NOMO-1 treated with DMSO at 0.1 percent for 48 hours (cell line): Measurements from ENCODE around the gene TDRD9.
A peak's percentile ranks its signal among the peaks of the same experiment; 100 is the strongest.

Experiments
- DNase-seq: peaks from one replicate; lab custom pipeline; 2025; ENCODE audit not compliant: unreplicated experiment; lab: John Stamatoyannopoulos, UW

The TDRD9 gene

DNA sequence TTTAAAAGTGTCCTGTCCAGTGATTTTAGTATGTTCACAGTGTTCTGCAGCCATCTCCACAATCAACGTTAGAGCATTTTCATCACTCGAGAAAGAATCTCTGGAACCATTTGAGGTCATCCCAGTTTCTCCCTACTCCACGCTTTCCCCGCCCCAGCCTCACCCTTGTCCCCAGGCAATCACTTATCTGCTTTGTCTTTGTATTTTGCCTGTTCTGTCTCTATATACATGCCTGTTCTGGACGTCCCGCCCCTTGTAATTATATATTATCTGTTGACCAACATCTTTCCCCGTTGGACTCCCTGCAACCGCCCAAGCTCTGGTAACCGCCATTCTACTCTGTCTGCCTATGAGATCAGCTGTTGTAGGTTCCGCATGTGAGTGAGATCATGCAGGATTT, 135.7 kb downstream of the TDRD9 start:
- no peak for DNase-seq

GRCh38 chr14:104066279-104066678, 138.0 kb downstream of the TDRD9 start:
- DNase-seq, result no peak

DNA sequence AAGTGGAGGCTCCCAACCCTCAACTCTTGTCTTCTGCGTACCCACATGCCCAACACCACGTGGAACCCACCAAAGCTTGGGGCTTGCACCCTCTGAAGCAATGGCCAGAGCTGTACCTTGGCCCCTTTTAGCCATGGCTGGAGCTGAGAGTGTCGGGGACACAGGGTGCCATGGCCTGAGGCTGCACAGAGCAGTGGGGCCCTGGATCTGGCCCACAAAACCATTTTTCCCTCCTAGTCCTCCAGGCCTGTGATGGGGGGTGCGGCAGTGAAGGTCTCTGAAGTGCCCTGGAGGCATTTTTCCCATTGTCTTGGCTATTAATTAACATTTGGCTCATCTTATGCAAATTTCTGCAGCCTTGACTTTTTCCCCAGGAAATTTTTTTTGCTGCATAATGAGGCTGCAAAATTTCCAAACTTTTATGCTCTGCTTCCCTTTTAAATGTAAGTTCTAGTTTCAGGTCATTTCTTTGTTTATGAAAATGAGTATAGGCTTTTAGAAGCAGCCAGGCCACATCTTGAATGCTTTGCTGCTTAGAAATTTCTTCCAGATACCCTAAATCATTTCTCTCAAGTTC, 138.6 kb downstream of the TDRD9 start:
- DNase-seq, result no peak

DNA sequence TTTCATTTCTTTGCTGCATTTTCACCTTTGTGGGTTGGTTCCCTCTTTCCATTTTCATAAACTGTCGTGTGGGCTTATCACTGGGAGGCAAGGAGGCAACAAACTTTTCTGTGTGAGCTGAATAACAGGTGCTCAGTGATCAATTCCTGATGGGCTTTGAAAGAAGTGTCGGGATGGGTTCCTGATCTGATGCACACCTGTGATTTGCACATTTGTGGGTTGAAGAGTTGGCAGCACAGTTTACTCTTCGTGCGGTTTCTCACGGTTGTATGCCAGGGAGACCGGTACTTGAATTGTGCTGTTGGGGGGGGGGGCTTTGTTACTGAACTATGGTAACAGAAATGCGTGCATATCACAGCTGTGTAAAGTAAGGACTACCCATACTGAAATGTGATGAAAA, 141.3 kb downstream of the TDRD9 start:
- no peak for DNase-seq

GRCh38 chr14:104072586-104072985, 144.3 kb downstream of the TDRD9 start:
- DNase-seq, result no peak

GRCh38 chr14:104073764-104074163, 145.5 kb downstream of the TDRD9 start:
- no peak for DNase-seq

DNA sequence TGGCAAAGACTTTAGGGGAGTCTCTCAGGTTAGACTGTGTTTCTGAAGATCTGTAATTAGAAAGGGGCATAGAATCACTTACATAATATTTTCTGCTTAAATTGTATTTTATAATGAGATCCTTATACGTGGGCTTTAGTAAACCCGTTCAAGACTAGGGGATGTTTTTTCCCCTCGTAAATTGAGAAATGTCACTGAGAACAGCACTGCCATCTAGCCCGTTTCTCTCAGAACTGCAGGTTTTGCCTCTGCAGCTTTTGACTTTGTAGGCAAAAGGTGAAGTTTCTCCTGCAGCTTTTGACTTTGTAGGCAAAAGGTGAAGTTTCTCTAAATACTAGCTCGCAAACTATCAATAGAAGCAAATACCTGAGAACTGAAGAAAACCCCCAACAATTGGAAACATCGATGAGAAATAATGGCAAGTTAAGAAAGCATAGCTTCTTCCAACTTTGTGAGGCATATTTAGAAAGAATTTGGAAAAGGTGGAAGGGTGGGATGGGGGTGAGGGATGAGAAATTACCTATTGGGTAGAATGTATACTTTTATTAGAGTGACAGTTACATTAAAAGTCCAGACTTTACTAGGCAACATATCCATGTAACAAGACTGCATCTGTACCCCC, 147.4 kb downstream of the TDRD9 start:
- no peak for DNase-seq

DNA sequence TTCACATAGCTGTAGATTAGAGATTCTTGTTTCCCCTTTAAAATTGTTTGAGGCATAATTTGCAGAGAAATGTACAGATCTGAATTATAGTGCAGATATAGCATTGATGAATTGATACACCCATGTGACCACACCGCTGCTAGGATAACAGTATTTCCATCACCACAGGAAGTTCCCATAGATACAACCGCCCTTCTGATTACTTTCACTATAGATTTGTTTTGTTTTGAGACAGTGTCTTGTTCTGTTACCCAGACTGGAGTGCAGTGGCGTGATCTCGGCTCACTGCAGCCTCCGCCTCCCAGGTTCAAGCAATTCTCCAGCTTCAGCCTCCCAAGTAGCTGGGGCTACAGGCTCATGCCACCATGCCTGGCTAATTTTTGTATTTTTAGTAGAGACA, 148.5 kb downstream of the TDRD9 start:
- no peak for DNase-seq

- peak; percentile 88 for DNase-seq
These were observed 149.8 kb downstream of the TDRD9 start for GRCh38 chr14:104078031-104078455.

- DNase-seq, result no peak
These were observed 152.4 kb downstream of the TDRD9 start for GRCh38 chr14:104080376-104081260.

GRCh38 chr14:104081261-104081835, 153.1 kb downstream of the TDRD9 start:
- DNase-seq, result no peak

DNA sequence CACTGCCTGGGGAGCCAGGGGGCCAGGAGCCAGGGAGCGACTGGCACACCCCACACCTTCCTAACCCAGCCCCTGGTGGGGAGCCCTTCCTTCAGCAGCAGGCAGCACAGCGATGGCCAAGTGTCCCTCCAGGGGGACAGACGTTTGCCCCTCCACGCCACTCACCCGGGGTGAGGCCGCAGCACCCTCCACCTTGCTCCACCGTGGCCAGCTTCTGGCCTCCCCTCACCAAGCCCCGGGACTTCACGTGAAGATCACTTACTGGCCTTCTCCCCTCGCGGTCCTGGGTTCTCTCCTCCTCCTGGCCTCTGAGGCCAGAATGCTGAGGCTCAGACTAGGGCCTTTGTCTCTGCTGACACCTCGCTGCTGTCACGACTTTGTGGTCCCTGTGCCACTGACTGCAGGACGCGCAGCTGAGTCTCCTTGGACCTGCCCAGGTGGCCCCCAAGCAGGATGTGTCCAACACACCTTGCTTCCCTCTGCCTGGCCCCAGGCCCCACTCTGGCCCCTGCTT, 153.8 kb downstream of the TDRD9 start:
- DNase-seq, result no peak

DNA sequence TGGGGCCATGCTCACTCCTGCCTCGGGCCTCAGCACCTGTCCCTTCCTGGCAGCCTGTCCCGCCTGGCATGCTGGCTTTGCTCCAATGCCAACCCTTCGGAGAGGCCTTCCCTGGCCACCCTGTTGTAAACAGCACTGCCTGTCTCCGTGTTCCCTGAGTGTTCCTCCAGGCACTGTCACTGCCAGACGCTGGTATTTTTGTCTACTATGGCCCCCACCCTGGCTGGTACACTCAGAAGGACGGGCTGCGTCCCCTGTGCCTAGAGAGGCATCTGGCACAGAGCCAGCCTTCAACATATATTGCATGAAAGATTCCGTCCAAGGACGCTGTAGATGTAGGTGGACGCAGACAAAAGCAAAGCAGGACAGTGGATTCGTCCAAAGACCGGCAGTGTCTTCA, 154.6 kb downstream of the TDRD9 start:
- no peak for DNase-seq

DNA sequence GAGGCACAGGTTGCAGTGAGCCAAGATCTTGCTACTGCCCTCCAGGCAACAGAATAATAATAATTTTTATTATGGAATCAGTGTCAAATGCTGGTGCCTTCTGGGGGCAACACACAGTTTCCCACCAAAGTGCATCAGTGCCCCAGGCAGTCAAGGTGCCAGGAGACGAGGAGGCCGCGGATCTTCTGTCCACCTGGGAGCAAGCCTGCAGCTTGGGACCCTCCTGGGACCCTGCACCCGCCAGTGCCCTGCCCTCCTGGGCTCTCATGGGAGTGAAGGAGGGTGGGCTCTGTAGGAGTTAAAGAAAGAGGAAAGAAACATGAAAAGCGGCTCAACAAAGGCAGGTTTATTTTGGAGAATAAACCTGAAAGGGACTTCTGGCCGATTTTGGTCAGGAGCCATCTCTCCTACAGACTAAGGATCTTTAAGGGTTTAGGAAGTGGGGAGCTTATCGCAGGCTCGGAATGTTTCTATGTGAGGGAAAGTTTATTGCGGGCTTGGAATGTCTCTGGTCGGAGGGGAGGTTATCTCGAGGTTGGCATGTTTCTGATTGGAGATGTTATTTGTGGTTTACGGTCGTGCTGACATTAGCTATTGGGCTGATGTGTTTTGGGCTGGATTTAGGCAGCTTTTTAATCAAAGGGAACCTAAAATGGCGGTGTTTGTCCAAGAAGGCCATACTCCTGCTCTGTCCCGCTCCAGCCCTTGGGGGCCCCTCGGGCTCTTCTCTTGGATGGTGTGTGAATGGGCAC, 156.2 kb downstream of the TDRD9 start:
- no peak for DNase-seq

- no peak for DNase-seq
These were observed 157.0 kb downstream of the TDRD9 start, which contains the start of gene ASPG for GRCh38 chr14:104085032-104085888. TSS of gene ASPG (plus strand) at chr14:104085700. CDS start at chr14:104085771, 71 bp downstream.

DNA sequence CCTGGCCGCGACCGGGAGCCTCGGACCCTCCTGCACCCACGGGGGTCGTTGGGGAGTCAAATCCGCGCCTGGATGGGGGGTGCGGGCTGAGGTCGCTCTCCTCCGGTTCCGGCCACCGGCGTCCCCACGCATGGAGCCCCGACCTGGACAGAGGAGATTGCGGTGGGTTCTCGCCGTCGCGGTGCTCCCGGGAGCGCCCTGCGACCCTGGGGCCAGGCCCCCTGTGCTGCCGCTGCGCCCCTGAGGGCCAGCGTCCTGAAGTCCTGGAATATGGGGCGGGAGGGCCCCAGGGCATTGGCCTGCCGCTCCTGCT, 157.6 kb downstream of the TDRD9 start:
- DNase-seq, result no peak

GRCh38 chr14:104086210-104086660, 158.0 kb downstream of the TDRD9 start:
- no peak for DNase-seq

DNA sequence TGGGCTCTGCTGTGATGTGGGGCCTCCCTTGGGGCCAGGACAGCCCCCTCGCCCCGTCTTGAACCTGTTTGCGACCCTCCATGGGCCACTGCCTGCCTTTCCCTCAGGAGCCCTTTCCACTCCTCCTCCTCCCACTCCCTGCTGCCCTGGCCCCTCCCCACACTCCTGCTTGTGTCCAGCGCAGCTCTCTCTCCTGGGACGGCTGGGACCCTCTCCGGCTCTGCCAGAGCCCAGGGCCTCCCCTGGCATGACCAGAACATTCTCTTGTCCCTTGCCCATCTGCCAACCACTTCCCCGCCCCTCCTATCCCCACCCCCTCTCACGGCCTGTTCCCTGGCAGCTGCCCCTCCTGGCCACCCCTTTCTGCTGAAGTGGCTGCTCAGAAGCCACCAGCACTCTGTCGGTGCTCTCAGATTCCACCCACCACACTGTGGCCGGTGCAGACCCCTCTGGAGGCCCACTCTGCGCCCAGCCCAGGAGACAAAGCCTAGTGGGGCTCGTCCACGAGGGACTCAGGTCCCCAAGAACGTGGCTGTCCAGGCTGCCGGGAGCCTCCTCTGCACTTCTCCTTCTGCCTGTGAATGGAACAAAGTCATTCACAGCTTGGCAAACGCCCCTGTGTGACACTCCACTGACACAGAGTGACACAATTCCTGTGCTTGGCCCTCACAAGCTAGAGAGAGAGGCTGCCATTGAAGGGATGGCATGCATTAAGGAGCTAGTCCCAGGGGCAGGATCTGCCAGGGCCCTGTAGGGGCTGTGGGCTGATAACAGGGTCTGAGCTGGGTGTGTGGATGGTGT, 158.6 kb downstream of the TDRD9 start:
- no peak for DNase-seq

DNA sequence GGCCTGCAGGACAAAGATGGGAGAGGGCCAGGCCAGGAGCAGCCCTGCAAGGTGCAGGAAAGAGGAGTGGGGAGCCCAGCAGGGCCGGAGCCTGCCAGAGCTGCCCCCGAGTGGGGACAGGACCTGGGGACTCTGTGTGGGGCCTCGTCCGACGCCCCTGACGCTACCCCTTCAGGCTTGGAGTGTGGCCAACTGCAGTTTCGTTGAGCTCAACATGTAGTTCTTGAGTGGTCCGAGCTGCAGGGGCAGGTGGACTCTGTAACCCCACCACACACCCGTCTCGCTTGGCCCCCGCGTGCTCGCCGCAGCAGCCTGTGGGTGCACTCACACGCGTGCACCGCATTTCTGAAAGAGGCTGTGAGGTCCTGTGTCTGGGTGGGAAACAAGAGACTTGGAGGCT, 159.2 kb downstream of the TDRD9 start:
- DNase-seq, result no peak
